ENCODE data around the gene MSH2.
"Not testable (repeated sequence)": the region's sequence is repeated elsewhere in the genome, so short reads cannot be mapped to it uniquely, and the experiment has no call there.

MSH2 gene

DNA sequence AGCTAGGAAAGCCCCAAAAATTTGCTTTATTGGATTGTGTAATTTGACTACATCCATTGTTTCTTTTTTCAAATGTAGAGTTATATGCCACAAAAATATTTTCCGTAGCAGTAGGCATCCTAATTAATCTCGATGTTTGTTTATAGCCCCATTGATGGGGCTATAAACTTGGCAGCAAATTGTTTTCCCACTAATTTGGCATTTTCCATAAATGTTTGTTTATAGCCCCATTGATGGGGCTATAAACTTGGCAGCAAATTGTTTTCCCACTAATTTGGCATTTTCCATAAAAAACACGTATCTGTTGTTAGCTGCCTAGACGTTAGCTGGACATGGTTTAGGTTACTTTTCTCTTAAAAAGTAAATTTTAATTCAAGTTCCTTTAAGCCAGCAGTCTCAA, 23.8 kb downstream of the MSH2 start:
- Histone ChIP-seq H3K9me3 (ENCODE audit: insufficient read depth, low read length, severe bottlenecking) (peaks cover 2% of the 10 kb centered on the region), H3K36me3 (ENCODE audit: insufficient read depth, low read length) (peaks cover 91% of the 10 kb centered on the region), H2AFZ (ENCODE audit: low read depth, low read length) (no peak overlapping the region), H3K79me2 (ENCODE audit: insufficient read depth, low read length) (peaks cover 11% of the 10 kb centered on the region), H3K9ac (ENCODE audit: low read depth, low read length) (no peak overlapping the region), H3K4me1 (ENCODE audit: insufficient read depth, low read length) (no peaks in the 10 kb centered on the region), H4K20me1 (ENCODE audit: insufficient read depth, low read length) (no peaks in the 10 kb centered on the region; the same call in 1 of the 2 replicates), H3K27me3 (ENCODE audit: insufficient read depth, low read length, poor library complexity) (no peaks in the 10 kb centered on the region), H3K4me2 (ENCODE audit: insufficient read depth, low read length) (no peak overlapping the region), H3K27ac (ENCODE audit: low read length) (no peak overlapping the region), H3K4me3 (ENCODE audit: low read depth in 1 of 2, low read length in 2 of 2) (no peak overlapping the region)
- no peak for DNase-seq
- no peak for ATAC-seq (ENCODE audit: insufficient read depth, low read depth)
- no peak for TF ChIP-seq EZH2 (IDR thresholded peaks at IDR 0.05; ENCODE audit: borderline replicate concordance, low read depth, low read length, severe bottlenecking)
- TF ChIP-seq, protein P1, sequence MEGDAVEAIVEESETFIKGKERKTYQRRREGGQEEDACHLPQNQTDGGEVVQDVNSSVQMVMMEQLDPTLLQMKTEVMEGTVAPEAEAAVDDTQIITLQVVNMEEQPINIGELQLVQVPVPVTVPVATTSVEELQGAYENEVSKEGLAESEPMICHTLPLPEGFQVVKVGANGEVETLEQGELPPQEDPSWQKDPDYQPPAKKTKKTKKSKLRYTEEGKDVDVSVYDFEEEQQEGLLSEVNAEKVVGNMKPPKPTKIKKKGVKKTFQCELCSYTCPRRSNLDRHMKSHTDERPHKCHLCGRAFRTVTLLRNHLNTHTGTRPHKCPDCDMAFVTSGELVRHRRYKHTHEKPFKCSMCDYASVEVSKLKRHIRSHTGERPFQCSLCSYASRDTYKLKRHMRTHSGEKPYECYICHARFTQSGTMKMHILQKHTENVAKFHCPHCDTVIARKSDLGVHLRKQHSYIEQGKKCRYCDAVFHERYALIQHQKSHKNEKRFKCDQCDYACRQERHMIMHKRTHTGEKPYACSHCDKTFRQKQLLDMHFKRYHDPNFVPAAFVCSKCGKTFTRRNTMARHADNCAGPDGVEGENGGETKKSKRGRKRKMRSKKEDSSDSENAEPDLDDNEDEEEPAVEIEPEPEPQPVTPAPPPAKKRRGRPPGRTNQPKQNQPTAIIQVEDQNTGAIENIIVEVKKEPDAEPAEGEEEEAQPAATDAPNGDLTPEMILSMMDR (IDR thresholded peaks at IDR 0.05; ENCODE audit: borderline replicate concordance, extremely low read depth, low read length, poor library complexity, severe bottlenecking): no peak

DNA sequence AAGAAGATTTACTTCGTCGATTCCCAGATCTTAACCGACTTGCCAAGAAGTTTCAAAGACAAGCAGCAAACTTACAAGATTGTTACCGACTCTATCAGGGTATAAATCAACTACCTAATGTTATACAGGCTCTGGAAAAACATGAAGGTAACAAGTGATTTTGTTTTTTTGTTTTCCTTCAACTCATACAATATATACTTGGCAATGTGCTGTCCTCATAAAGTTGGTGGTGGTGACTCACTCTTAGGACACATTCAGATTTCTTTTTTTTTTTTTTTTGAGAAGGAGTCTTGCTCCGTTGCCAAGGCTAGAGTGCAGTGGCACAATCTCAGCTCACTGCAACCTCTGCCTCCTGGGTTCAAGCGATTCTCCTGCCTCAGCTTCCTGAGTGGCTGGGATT, 26.8 kb downstream of the MSH2 start:
- Histone ChIP-seq H3K4me2 (ENCODE audit: insufficient read depth, low read length) (no peak overlapping the region), H4K20me1 (ENCODE audit: insufficient read depth, low read length) (no peaks in the 10 kb centered on the region), H3K27ac (ENCODE audit: low read length) (no peak overlapping the region), H3K9me3 (ENCODE audit: insufficient read depth, low read length, severe bottlenecking) (peaks cover 2% of the 10 kb centered on the region), H3K79me2 (ENCODE audit: insufficient read depth, low read length) (peaks cover 3% of the 10 kb centered on the region), H3K9ac (ENCODE audit: low read depth, low read length) (no peak overlapping the region), H3K36me3 (ENCODE audit: insufficient read depth, low read length) (peaks cover 75% of the 10 kb centered on the region), H3K27me3 (ENCODE audit: insufficient read depth, low read length, poor library complexity) (no peaks in the 10 kb centered on the region), H3K4me1 (ENCODE audit: insufficient read depth, low read length) (no peaks in the 10 kb centered on the region), H3K4me3 (ENCODE audit: low read depth in 1 of 2, low read length in 2 of 2) (no peak overlapping the region), H2AFZ (ENCODE audit: low read depth, low read length) (no peak overlapping the region)
- DNase-seq (no peak), ATAC-seq (ENCODE audit: insufficient read depth, low read depth) (no peak)
- TF ChIP-seq EZH2 (IDR thresholded peaks at IDR 0.05; ENCODE audit: borderline replicate concordance, low read depth, low read length, severe bottlenecking): no peak
- TF ChIP-seq, protein P1 (IDR thresholded peaks at IDR 0.05; ENCODE audit: borderline replicate concordance, extremely low read depth, low read length, poor library complexity, severe bottlenecking): no peak

DNA sequence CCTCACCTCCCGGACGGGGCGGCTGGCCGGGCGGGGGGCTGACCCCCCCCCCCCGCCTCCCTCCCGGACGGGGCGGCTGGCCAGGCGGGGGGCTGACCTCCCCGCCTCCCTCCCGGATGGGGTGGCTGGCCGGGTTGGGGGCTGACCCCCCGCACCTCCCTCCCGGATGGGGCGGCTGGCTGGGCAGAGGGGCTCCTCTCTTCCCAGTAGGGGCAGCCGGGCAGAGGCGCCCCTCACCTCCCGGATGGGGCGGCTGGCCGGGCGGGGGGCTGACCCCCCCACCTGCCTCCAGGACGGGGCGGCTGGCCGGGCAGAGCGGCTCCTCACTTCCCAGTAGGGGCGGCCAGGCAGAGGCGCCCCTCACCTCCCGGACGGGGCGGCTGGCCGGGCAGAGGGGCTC, 30.1 kb downstream of the MSH2 start:
- H3K36me3 ChIP-seq (ENCODE audit: insufficient read depth, low read length): peaks cover 71% of the 10 kb centered on the region
- H3K4me1 ChIP-seq (ENCODE audit: insufficient read depth, low read length); H3K4me2 ChIP-seq (ENCODE audit: insufficient read depth, low read length); H3K9me3 ChIP-seq (ENCODE audit: insufficient read depth, low read length, severe bottlenecking); H2AFZ ChIP-seq (ENCODE audit: low read depth, low read length); H3K27ac ChIP-seq (ENCODE audit: low read length); H4K20me1 ChIP-seq (ENCODE audit: insufficient read depth, low read length); H3K9ac ChIP-seq (ENCODE audit: low read depth, low read length); DNase-seq; H3K4me3 ChIP-seq (ENCODE audit: low read depth in 1 of 2, low read length in 2 of 2); ATAC-seq (ENCODE audit: insufficient read depth, low read depth); H3K79me2 ChIP-seq (ENCODE audit: insufficient read depth, low read length); H3K27me3 ChIP-seq (ENCODE audit: insufficient read depth, low read length, poor library complexity): not testable (repeated sequence)

DNA sequence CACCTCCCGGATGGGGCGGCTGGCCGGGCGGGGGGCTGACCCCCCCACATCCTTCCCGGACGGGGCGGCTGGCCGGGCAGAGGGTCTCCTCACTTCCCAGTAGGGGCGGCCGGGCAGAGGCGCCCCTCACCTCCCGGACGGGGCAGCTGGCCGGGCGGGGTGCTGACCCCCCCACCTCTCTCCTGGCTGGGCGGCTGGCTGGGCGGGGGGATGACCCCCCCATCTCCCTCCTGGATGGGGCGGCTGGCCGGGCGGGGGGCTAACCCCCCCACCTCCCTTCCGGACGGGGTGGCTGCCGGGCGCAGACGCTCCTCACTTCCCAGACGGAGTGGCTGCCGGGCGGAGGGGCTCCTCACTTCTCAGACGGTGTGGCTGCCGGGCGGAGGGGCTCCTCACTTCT, 30.5 kb downstream of the MSH2 start:
- H3K27me3 ChIP-seq (ENCODE audit: insufficient read depth, low read length, poor library complexity); H3K27ac ChIP-seq (ENCODE audit: low read length); H3K9me3 ChIP-seq (ENCODE audit: insufficient read depth, low read length, severe bottlenecking); H4K20me1 ChIP-seq (ENCODE audit: insufficient read depth, low read length); H3K9ac ChIP-seq (ENCODE audit: low read depth, low read length); ATAC-seq (ENCODE audit: insufficient read depth, low read depth); H3K4me2 ChIP-seq (ENCODE audit: insufficient read depth, low read length); H3K4me1 ChIP-seq (ENCODE audit: insufficient read depth, low read length); H3K4me3 ChIP-seq (ENCODE audit: low read depth in 1 of 2, low read length in 2 of 2); H2AFZ ChIP-seq (ENCODE audit: low read depth, low read length); H3K79me2 ChIP-seq (ENCODE audit: insufficient read depth, low read length); DNase-seq: not testable (repeated sequence)
- peaks cover 72% of the 10 kb centered on the region for H3K36me3 ChIP-seq (ENCODE audit: insufficient read depth, low read length)

All from DND-41 (cell line).